ENCODE data around the gene PLD5.
"Not testable (repeated sequence)": the region's sequence is repeated elsewhere in the genome, so short reads cannot be mapped to it uniquely, and the experiment has no call there.

Gene PLD5

GRCh38 chr1:242139986-242140385 is 384.5 kb downstream of the PLD5 start:
- H3K9me3 ChIP-seq (ENCODE audit: control insufficient read depth in 2 of 2, low read length in 2 of 2), result no peaks in the 10 kb centered on the region
- no peak overlapping the region for H3K4me3 ChIP-seq (ENCODE audit: low read length in 2 of 2)
- no peaks in the 10 kb centered on the region for H3K4me1 ChIP-seq (ENCODE audit: control insufficient read depth in 2 of 2, insufficient read depth in 2 of 2, low read length in 2 of 2)
- H3K9ac ChIP-seq (ENCODE audit: low read depth in 1 of 2, low read length in 2 of 2), result no peak overlapping the region
- no peaks in the 10 kb centered on the region for H3K27me3 ChIP-seq (ENCODE audit: control insufficient read depth in 2 of 2, insufficient read depth in 2 of 2, low read length in 2 of 2)
- no peak overlapping the region for H3K27ac ChIP-seq (ENCODE audit: low read depth in 2 of 2, low read length in 2 of 2)
- H3K36me3 ChIP-seq (ENCODE audit: control insufficient read depth in 2 of 2, insufficient read depth in 2 of 2, low read length in 2 of 2), result no peaks in the 10 kb centered on the region

GRCh38 chr1:242139442-242139841 is 385.1 kb downstream of the PLD5 start:
- no peaks in the 10 kb centered on the region for H3K9me3 ChIP-seq (ENCODE audit: control insufficient read depth in 2 of 2, low read length in 2 of 2)
- H3K36me3 ChIP-seq (ENCODE audit: control insufficient read depth in 2 of 2, insufficient read depth in 2 of 2, low read length in 2 of 2), result no peaks in the 10 kb centered on the region
- H3K4me1 ChIP-seq (ENCODE audit: control insufficient read depth in 2 of 2, insufficient read depth in 2 of 2, low read length in 2 of 2), result no peaks in the 10 kb centered on the region
- no peaks in the 10 kb centered on the region for H3K27me3 ChIP-seq (ENCODE audit: control insufficient read depth in 2 of 2, insufficient read depth in 2 of 2, low read length in 2 of 2)
- H3K27ac ChIP-seq (ENCODE audit: low read depth in 2 of 2, low read length in 2 of 2), result no peak overlapping the region
- no peak overlapping the region for H3K4me3 ChIP-seq (ENCODE audit: low read length in 2 of 2)
- H3K9ac ChIP-seq (ENCODE audit: low read depth in 1 of 2, low read length in 2 of 2), result no peak overlapping the region

GRCh38 chr1:242133796-242134195 is 390.7 kb downstream of the PLD5 start:
- Histone ChIP-seq H3K27ac (ENCODE audit: low read depth in 2 of 2, low read length in 2 of 2) (no peak overlapping the region), H3K27me3 (ENCODE audit: control insufficient read depth in 2 of 2, insufficient read depth in 2 of 2, low read length in 2 of 2) (no peaks in the 10 kb centered on the region), H3K9me3 (ENCODE audit: control insufficient read depth in 2 of 2, low read length in 2 of 2) (no peaks in the 10 kb centered on the region), H3K4me1 (ENCODE audit: control insufficient read depth in 2 of 2, insufficient read depth in 2 of 2, low read length in 2 of 2) (no peaks in the 10 kb centered on the region), H3K36me3 (ENCODE audit: control insufficient read depth in 2 of 2, insufficient read depth in 2 of 2, low read length in 2 of 2) (no peaks in the 10 kb centered on the region), H3K9ac (ENCODE audit: low read depth in 1 of 2, low read length in 2 of 2) (no peak overlapping the region), H3K4me3 (ENCODE audit: low read length in 2 of 2) (no peak overlapping the region)

GRCh38 chr1:242133351-242133750 is 391.1 kb downstream of the PLD5 start:
- H3K27ac ChIP-seq (ENCODE audit: low read depth in 2 of 2, low read length in 2 of 2), result no peak overlapping the region
- H3K4me1 ChIP-seq (ENCODE audit: control insufficient read depth in 2 of 2, insufficient read depth in 2 of 2, low read length in 2 of 2), result no peaks in the 10 kb centered on the region
- H3K9ac ChIP-seq (ENCODE audit: low read depth in 1 of 2, low read length in 2 of 2), result no peak overlapping the region
- H3K36me3 ChIP-seq (ENCODE audit: control insufficient read depth in 2 of 2, insufficient read depth in 2 of 2, low read length in 2 of 2), result no peaks in the 10 kb centered on the region
- no peaks in the 10 kb centered on the region for H3K27me3 ChIP-seq (ENCODE audit: control insufficient read depth in 2 of 2, insufficient read depth in 2 of 2, low read length in 2 of 2)
- H3K9me3 ChIP-seq (ENCODE audit: control insufficient read depth in 2 of 2, low read length in 2 of 2), result no peaks in the 10 kb centered on the region
- H3K4me3 ChIP-seq (ENCODE audit: low read length in 2 of 2), result no peak overlapping the region

GRCh38 chr1:242132121-242132817 is 392.2 kb downstream of the PLD5 start:
- Histone ChIP-seq H3K9ac (ENCODE audit: low read depth in 1 of 2, low read length in 2 of 2) (no peak overlapping the region), H3K4me3 (ENCODE audit: low read length in 2 of 2) (no peak overlapping the region), H3K9me3 (ENCODE audit: control insufficient read depth in 2 of 2, low read length in 2 of 2) (no peaks in the 10 kb centered on the region), H3K4me1 (ENCODE audit: control insufficient read depth in 2 of 2, insufficient read depth in 2 of 2, low read length in 2 of 2) (no peaks in the 10 kb centered on the region), H3K27ac (ENCODE audit: low read depth in 2 of 2, low read length in 2 of 2) (no peak overlapping the region), H3K27me3 (ENCODE audit: control insufficient read depth in 2 of 2, insufficient read depth in 2 of 2, low read length in 2 of 2) (no peaks in the 10 kb centered on the region), H3K36me3 (ENCODE audit: control insufficient read depth in 2 of 2, insufficient read depth in 2 of 2, low read length in 2 of 2) (no peaks in the 10 kb centered on the region)

GRCh38 chr1:242128951-242129502 is 395.5 kb downstream of the PLD5 start:
- Histone ChIP-seq H3K9ac (ENCODE audit: low read depth in 1 of 2, low read length in 2 of 2) (no peak overlapping the region), H3K4me3 (ENCODE audit: low read length in 2 of 2) (no peak overlapping the region), H3K27ac (ENCODE audit: low read depth in 2 of 2, low read length in 2 of 2) (no peak overlapping the region), H3K27me3 (ENCODE audit: control insufficient read depth in 2 of 2, insufficient read depth in 2 of 2, low read length in 2 of 2) (no peaks in the 10 kb centered on the region), H3K4me1 (ENCODE audit: control insufficient read depth in 2 of 2, insufficient read depth in 2 of 2, low read length in 2 of 2) (no peaks in the 10 kb centered on the region), H3K9me3 (ENCODE audit: control insufficient read depth in 2 of 2, low read length in 2 of 2) (no peaks in the 10 kb centered on the region), H3K36me3 (ENCODE audit: control insufficient read depth in 2 of 2, insufficient read depth in 2 of 2, low read length in 2 of 2) (no peaks in the 10 kb centered on the region)

GRCh38 chr1:242120432-242120831 is 404.1 kb downstream of the PLD5 start:
- Histone ChIP-seq H3K36me3 (ENCODE audit: control insufficient read depth in 2 of 2, insufficient read depth in 2 of 2, low read length in 2 of 2) (no peaks in the 10 kb centered on the region), H3K4me3 (ENCODE audit: low read length in 2 of 2) (no peak overlapping the region), H3K9me3 (ENCODE audit: control insufficient read depth in 2 of 2, low read length in 2 of 2) (no peaks in the 10 kb centered on the region), H3K9ac (ENCODE audit: low read depth in 1 of 2, low read length in 2 of 2) (no peak overlapping the region), H3K27ac (ENCODE audit: low read depth in 2 of 2, low read length in 2 of 2) (no peak overlapping the region), H3K4me1 (ENCODE audit: control insufficient read depth in 2 of 2, insufficient read depth in 2 of 2, low read length in 2 of 2) (no peaks in the 10 kb centered on the region), H3K27me3 (ENCODE audit: control insufficient read depth in 2 of 2, insufficient read depth in 2 of 2, low read length in 2 of 2) (no peaks in the 10 kb centered on the region)

- no peak overlapping the region for H3K27ac ChIP-seq (ENCODE audit: low read depth in 2 of 2, low read length in 2 of 2)
- H3K4me3 ChIP-seq (ENCODE audit: low read length in 2 of 2), result no peak overlapping the region
- H3K9me3 ChIP-seq (ENCODE audit: control insufficient read depth in 2 of 2, low read length in 2 of 2), result no peaks in the 10 kb centered on the region
- no peaks in the 10 kb centered on the region for H3K27me3 ChIP-seq (ENCODE audit: control insufficient read depth in 2 of 2, insufficient read depth in 2 of 2, low read length in 2 of 2)
- no peaks in the 10 kb centered on the region for H3K36me3 ChIP-seq (ENCODE audit: control insufficient read depth in 2 of 2, insufficient read depth in 2 of 2, low read length in 2 of 2)
- no peaks in the 10 kb centered on the region for H3K4me1 ChIP-seq (ENCODE audit: control insufficient read depth in 2 of 2, insufficient read depth in 2 of 2, low read length in 2 of 2)
- no peak overlapping the region for H3K9ac ChIP-seq (ENCODE audit: low read depth in 1 of 2, low read length in 2 of 2)
Observed at GRCh38 chr1:242100921-242101320, 423.6 kb downstream of the PLD5 start.

GRCh38 chr1:242097283-242097682 is 427.2 kb downstream of the PLD5 start:
- H3K4me3 ChIP-seq (ENCODE audit: low read length in 2 of 2); H3K36me3 ChIP-seq (ENCODE audit: control insufficient read depth in 2 of 2, insufficient read depth in 2 of 2, low read length in 2 of 2): not testable (repeated sequence)

GRCh38 chr1:242093116-242093515 is 431.4 kb downstream of the PLD5 start:
- Histone ChIP-seq H3K9ac (ENCODE audit: low read depth in 1 of 2, low read length in 2 of 2) (no peak overlapping the region), H3K27me3 (ENCODE audit: control insufficient read depth in 2 of 2, insufficient read depth in 2 of 2, low read length in 2 of 2) (no peaks in the 10 kb centered on the region), H3K4me1 (ENCODE audit: control insufficient read depth in 2 of 2, insufficient read depth in 2 of 2, low read length in 2 of 2) (no peaks in the 10 kb centered on the region), H3K4me3 (ENCODE audit: low read length in 2 of 2) (no peak overlapping the region), H3K36me3 (ENCODE audit: control insufficient read depth in 2 of 2, insufficient read depth in 2 of 2, low read length in 2 of 2) (no peaks in the 10 kb centered on the region), H3K27ac (ENCODE audit: low read depth in 2 of 2, low read length in 2 of 2) (no peak overlapping the region), H3K9me3 (ENCODE audit: control insufficient read depth in 2 of 2, low read length in 2 of 2) (peaks cover 0 to 3% of the 10 kb centered on the region in 2 donors)

More at GRCh38 chr1:242097283-242097682, 427.2 kb downstream of the PLD5 start:
- H3K27me3 ChIP-seq (ENCODE audit: control insufficient read depth in 2 of 2, insufficient read depth in 2 of 2, low read length in 2 of 2); H3K9ac ChIP-seq (ENCODE audit: low read depth in 1 of 2, low read length in 2 of 2); H3K27ac ChIP-seq (ENCODE audit: low read depth in 2 of 2, low read length in 2 of 2); H3K9me3 ChIP-seq (ENCODE audit: control insufficient read depth in 2 of 2, low read length in 2 of 2); H3K4me1 ChIP-seq (ENCODE audit: control insufficient read depth in 2 of 2, insufficient read depth in 2 of 2, low read length in 2 of 2): not testable (repeated sequence)

Measured in mucosa of rectum (tissue), 2 donors.